Stimulated activated CD4-positive, alpha-beta T cell treated with anti-CD3 and anti-CD28 coated beads, Interleukin-1b, Interleukin-23, amount 100 ng/mL, for 1 hour (primary cell): ENCODE data around the gene CBARP.

ENCODE experiments used
- DNase-seq, 2 donors: peaks; one replicate each; pipeline ENCODE4 v3.0.0-alpha.2; 2020; ENCODE audit warnings: low read depth in 2 of 2

CBARP gene

GRCh38 chr19:1239796-1240737 is 2.3 kb upstream of the CBARP start:
- peak; percentile 80 to 87 for DNase-seq

- DNase-seq = no peak
These were observed 1.6 kb upstream of the CBARP start for GRCh38 chr19:1239420-1239795.

- no peak for DNase-seq
These were observed 831 bp upstream of the CBARP start for GRCh38 chr19:1238369-1239303.

DNA sequence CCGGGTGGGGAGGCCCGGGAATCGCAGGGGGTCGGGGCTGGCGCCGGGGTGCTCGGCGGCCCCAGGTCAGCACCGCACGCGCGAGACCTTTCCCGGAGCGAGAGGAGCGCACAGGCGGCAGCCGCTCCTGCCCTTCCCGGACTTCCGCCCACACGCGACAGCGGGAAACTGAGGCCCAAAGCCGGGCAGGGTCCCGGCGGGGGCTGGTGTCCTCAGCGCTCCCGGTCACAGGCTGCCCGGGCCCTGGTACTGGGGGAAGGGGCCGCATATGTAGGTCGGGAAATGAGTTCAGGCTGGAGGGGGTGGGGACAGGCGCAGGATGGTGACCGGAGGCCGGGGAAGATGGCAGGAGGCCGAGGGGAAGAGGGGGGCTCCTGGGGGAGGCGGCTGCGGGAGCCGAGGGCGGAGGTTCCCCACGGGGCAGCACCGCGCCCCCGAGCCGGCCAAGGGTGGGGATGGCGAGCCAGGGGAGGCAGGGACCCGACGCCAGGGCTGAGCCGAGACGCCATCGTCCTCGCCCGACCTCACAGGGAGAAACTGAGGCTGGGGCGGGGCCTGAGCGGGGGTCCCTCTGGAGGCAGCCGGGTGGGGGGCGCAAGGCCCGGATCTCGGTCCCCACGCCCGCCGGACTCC is 662 bp downstream of the CBARP start:
- no peak for DNase-seq

DNA sequence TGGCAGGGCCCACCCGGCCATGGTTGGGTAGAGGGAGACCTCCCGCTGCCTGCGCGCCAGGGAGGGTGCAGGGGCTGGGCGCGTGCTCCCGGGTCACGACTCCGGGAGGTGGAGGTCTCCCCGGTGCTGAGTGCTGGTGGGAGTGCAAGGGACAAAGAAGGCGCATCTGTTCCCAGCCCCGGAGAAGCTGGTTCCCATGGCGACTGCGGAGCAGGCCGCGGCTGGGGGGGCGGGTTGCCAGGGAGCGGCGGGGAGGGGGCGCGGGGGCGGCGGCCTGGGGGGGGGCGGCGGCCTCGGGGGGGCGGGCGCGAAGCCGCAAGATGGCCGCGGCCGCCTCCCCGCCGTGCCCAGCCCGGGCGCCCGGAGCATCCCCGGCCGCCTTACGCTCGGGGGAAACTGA is 1.2 kb downstream of the CBARP start:
- DNase-seq = no peak

DNA sequence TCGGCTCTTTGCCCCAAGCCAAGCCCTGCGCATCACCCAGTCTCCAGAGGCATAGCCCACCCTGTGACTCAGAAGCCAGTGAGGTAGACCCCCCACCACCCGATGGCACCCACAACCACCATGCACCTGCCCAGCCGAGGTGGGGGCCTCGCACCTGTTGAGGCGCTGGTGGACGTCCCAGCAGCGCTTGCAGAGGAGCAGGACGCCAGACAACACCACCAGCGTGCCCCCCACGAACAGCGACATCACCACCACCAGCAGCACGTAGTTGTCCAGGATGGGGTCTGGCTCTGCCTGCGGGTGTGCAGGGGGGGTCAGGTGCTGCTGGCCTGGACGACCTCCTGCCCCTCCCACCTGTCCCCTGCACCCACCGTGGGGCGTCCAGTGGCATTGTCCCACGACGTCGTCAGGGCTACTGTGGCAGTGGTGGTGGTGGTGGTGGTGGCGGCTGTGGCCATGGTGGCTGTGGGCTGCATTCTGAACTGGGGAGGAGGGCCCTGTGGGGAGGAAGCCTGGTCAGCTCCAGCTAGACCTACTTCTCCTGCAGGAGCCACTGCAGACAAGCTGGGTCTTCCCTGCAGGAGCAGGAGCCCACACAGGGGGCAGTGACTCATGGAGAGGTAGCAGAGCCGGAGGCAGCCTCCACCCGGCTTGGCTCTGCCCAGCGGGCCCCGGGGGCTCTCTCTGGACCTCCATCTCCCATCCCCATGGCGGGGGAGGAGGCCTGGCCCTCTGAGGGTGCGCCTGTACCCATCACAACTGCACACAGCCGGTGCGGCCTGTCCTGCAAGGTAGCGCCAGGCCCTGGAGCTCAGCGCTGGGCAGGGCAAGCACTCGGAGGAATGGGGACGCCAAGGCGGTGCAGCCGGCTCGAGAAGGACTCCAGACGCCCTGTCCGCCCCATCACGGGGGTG is 1.9 kb downstream of the CBARP start:
- DNase-seq = no peak

GRCh38 chr19:1234955-1235380 is 2.8 kb downstream of the CBARP start:
- DNase-seq = no peak

DNA sequence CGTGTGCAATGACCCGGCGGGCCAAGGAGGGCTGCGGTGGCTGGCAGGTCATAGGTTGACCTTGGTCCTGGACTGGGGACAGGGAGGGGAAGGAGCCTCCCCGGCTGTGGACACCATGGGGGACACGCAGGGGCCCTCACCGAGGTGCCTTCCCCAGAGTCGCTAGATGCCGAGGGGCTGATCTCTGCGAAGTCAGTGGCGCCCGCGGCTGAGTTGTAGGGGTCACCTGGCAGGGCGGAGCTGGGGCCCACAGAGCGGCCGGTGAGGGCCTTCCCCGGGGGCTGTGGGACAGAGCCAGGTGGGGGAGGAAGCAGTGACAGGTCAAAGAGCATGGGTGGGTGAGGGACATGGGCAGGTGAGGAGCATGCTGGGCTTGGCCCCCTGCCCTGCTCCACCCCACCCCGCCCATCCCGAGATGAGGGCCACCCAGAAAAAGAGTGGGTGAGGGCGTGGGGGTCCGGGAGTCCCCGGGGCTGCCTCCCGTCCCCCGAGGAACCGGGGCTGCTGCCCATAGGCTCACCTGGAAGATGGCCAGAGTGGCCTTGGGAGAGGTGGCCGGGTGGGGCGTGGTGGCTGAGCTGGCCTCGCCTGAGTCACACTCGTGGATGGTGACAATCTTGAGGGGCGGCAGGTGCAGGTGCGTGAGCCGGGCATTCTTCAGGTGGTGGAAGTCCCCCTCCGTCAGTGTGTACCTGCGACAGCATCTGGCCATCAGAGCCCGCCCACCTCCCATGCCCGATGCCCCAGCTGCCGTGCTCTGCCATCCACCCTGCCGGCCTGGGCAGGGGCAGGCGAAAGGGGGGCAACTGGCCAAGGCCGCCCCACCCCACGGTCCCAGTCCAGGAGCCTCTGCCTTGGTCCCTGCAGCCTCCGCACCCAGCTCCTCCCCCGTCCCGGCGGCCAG is 3.5 kb downstream of the CBARP start:
- DNase-seq = no peak

GRCh38 chr19:1233115-1233667 is 4.6 kb downstream of the CBARP start:
- no peak for DNase-seq

- DNase-seq = no peak
These were observed 5.1 kb downstream of the CBARP start for GRCh38 chr19:1232652-1233072.

DNA sequence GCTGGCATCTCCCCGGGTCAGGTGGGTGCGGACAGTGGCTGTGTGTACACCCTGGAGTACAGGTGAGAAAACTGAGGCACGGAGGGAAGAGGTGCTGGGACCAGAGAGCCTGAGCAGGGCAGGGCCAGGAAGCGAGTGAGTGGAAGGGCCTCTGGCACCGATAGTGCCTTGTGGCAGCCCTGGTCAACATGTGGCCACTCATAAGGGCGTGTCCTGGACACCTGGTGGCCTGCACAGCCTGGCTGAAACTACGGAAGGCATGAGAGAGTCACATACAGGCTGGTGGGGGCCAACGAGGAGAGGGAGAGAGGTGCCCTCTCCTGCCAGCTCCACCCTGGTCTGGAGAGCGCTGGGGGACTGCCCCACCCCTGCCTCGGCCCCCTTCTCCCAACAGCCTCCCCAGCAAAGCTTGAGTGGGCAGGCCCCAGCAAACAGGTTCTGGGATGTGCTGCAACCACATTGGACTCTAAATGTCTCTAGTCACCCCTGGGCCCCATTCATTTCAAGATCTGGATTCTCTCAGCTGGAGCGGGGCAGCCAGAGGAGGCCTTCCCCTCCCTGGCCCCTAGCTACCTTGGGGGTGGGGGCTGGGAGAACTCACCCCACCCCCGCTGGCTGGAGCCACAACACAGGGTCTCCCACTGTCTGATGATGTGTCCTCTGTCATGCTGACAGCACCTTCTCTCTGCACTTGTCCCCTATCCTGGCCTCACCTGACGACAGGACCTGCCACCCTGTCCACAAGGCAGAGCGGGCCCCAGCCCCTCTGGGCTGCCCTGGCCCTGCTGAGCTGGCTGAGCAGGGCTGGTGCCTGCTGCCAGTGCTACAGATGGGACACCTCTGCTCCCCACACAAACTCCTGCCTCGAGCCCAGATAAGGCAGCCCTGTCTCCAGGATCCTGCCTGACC is 5.8 kb downstream of the CBARP start:
- no peak for DNase-seq

DNA sequence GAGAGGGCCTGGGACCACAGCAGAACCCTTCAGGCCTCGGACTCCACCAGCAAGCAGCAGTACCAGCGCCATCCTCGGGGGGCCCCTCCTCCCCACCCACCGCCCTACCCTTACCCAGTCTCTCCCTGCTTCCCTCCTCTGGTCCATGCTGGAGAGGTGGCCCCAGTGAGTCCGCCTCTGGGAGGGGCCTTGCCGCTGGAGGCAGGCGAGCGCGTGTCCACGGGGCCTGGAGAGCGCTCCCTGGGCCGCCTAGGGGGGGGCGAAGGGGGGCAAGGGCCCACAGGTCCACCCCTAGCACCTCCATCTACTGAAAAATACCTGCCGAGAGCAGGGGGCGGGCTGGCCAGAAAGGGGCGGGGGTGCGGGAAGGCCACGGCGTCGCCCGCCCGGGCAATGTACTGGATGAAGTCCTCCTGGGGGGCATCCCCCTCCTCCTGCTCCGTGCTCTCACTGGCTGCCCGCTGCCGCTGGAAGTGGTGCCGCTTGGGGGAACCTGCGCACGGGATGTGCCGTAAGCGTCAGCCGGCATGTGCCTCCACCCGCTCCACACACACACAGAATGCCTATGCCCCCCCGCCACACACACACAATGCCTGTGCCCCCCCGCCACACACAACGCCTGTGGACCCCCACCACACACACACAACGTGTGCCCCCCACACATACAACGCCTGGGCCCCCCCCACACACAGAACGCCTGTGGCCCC is 6.9 kb downstream of the CBARP start:
- DNase-seq = no peak

- DNase-seq = no peak
These were observed 7.7 kb downstream of the CBARP start for GRCh38 chr19:1229924-1230782.

GRCh38 chr19:1229056-1229923 is 8.5 kb downstream of the CBARP start:
- no peak for DNase-seq

DNA sequence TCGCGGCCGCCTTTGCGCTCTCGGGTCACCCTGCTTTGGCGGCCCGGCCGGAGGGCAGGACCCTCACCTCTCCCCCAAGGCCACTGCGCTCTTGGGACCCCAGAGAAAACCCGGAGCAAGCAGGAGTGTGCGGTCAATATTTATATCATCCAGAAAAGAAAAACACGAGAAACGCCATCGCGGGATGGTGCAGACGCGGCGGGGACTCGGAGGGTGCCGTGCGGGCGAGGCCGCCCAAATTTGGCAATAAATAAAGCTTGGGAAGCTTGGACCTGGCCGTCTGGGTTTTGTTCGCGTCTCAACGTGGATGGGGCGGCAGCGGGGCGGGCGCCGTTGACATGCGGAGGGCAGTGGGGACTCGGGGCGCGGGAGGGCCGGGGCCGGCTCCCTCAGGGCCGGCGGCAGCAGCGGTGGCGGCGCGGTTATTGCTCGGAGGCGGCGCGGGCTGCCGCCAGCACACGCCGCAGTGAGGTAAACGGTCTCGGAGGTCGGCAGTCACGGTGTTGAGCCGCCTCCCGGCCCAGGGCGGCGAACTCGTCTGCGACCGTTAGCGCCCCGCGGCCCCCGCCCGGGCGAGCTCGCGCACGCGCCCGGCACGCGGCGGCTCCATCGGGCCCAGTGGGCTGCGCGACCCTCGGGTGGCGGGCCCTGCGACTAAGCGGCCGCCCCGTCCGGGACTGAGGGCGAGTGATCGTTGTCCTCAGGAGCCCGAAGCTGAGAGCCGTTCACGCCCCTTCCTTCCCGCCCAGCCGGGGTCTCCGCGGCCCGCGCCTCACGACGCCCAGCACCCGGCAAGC is 9.4 kb downstream of the CBARP start:
- DNase-seq = no peak
